ENCODE measurements around the gene GSTCD.
"Not testable (repeated sequence)": the region's sequence is repeated elsewhere in the genome, so short reads cannot be mapped to it uniquely, and the experiment has no call there.

GRCh38 chr4:105772065-105772464 lies 63.5 kb downstream of the GSTCD start:
- TF ChIP-seq POLR2AphosphoS5 (IDR thresholded peaks at IDR 0.05; ENCODE audit: low read depth, low read length); ATF3 (IDR thresholded peaks at IDR 0.05); POLR2A (IDR thresholded peaks at IDR 0.05; ENCODE audit: borderline replicate concordance, extremely low read depth, insufficient read depth, insufficient read length); ZNF274 (IDR thresholded peaks at IDR 0.05; ENCODE audit: low read depth, low read length); CTCF (IDR thresholded peaks at IDR 0.05 in 2 of 3, conservative IDR thresholded peaks at IDR 0.05 in 1 of 3; ENCODE audit: borderline replicate concordance in 1 of 3, insufficient read depth in 1 of 3, low read depth in 2 of 3, low read length in 2 of 3); EZH2 (IDR thresholded peaks at IDR 0.05); ZFX (IDR thresholded peaks at IDR 0.05); JUND (IDR thresholded peaks at IDR 0.05); MAX (IDR thresholded peaks at IDR 0.05); EGR1 (IDR thresholded peaks at IDR 0.05; ENCODE audit: low read depth); FOSL1 (IDR thresholded peaks at IDR 0.05; ENCODE audit: low read depth): not testable (repeated sequence)

All from HCT116 (cell line).